ENCODE measurements around the gene ADIPOR1. TPM values are rescaled to one million over a fixed set of nuclear protein-coding genes. Genes with fewer than 3 reads are reported as not detected.

ADIPOR1 gene
- total RNA-seq, 1 donor from 2014 or later, result 52.4 TPM

DNA sequence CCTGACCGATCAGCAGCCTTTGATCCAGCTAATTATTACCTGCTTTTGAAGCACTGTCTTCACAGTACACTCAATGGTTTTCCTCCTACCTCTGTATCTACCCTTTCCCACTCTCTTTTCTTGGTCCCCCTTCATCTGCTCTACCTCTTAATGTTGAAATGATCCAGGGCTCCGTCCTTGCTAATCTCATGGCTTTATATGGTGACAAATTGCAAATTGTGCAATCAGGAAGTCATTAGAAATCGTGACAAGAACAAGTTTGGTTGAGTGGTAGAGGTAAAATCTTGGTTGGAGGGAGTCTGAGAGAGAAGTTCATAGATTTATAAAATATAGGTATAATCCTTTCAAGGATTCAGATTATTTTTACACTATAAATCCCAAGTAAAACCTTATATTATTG is 18.5 kb upstream of the ADIPOR1 start:
- Mint-ChIP-seq H3K27ac (no peak overlapping the region), H3K9me3 (no peaks in the 10 kb centered on the region), H3K4me1 (ENCODE audit: unreplicated experiment) (no peaks in the 10 kb centered on the region), H3K36me3 (no peaks in the 10 kb centered on the region), H3K4me3 (no peak overlapping the region), H3K27me3 (peaks cover 66% of the 10 kb centered on the region)
- DNase-seq (ENCODE audit: extremely low spot score, unreplicated experiment), result no peak
- TF ChIP-seq, protein P1, sequence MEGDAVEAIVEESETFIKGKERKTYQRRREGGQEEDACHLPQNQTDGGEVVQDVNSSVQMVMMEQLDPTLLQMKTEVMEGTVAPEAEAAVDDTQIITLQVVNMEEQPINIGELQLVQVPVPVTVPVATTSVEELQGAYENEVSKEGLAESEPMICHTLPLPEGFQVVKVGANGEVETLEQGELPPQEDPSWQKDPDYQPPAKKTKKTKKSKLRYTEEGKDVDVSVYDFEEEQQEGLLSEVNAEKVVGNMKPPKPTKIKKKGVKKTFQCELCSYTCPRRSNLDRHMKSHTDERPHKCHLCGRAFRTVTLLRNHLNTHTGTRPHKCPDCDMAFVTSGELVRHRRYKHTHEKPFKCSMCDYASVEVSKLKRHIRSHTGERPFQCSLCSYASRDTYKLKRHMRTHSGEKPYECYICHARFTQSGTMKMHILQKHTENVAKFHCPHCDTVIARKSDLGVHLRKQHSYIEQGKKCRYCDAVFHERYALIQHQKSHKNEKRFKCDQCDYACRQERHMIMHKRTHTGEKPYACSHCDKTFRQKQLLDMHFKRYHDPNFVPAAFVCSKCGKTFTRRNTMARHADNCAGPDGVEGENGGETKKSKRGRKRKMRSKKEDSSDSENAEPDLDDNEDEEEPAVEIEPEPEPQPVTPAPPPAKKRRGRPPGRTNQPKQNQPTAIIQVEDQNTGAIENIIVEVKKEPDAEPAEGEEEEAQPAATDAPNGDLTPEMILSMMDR (conservative IDR thresholded peaks at IDR 0.05), result no peak

DNA sequence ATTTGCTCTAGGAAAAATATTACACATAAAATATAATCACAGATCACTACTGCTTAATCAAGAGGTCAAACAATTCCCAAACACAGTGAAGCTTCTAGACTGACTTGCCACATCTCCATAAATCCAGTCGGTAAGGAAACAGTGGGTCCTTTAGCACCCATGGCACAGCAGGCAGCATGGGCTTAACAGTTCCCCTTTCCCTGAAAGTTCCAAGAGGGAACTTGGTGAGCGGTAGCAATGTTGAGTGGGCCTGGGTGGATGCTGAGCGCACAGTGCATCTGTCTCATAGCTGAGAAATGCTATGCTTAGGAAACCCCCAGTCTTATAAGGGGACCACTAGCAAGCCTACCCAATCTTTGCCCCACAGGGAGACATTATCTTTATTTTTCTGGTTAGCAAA is 16.7 kb upstream of the ADIPOR1 start:
- Mint-ChIP-seq H3K27me3 (peaks cover 63% of the 10 kb centered on the region), H3K36me3 (no peaks in the 10 kb centered on the region), H3K27ac (no peak overlapping the region), H3K4me3 (no peak overlapping the region), H3K9me3 (no peaks in the 10 kb centered on the region), H3K4me1 (ENCODE audit: unreplicated experiment) (no peaks in the 10 kb centered on the region)
- TF ChIP-seq, protein P1 (conservative IDR thresholded peaks at IDR 0.05), result no peak
- no peak for DNase-seq (ENCODE audit: extremely low spot score, unreplicated experiment)

DNA sequence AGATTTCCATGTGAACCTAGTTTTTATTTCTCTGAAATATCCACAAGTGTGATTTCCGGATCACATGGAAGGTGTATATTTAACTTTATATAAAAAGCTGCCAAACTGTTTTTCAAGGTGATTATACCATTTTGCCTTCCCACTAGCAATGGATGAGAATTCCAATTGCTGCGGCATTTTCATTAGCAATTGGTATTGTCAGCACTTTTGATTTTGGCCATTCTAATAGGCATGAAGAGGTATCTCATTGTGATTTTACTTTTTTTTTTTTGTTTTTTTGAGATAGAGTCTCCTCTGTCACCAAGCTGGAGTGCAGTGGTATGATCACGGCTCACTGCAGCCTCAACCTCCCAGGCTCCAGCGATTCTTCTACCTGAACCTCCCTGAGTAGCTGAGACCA is 13.9 kb upstream of the ADIPOR1 start:
- no peak overlapping the region for H3K27ac Mint-ChIP-seq
- H3K4me1 Mint-ChIP-seq (ENCODE audit: unreplicated experiment), result peaks cover 10% of the 10 kb centered on the region
- TF ChIP-seq, protein P1 (conservative IDR thresholded peaks at IDR 0.05), result no peak
- peaks cover 43% of the 10 kb centered on the region for H3K27me3 Mint-ChIP-seq
- H3K36me3 Mint-ChIP-seq, result no peaks in the 10 kb centered on the region
- no peaks in the 10 kb centered on the region for H3K9me3 Mint-ChIP-seq
- no peak overlapping the region for H3K4me3 Mint-ChIP-seq
- DNase-seq (ENCODE audit: extremely low spot score, unreplicated experiment), result no peak

DNA sequence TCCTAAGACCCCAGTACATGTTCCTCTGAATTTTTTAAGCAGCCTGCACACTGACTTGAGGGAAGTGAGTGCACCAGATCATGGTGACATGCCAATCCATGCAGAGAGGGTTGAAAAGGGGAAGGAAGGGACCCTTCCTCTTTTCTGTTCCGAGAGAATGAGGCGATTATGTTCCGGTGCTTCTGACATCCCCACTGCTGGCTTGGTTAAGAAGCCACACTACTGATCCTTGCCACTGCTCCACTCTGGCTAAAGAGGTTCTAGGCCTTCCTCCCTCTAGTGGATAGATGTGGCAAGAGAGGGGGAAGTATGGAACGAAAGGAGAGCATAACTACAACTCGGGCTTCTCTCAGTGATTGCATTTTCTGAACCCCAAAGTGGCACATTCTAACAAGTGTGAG is 10.8 kb upstream of the ADIPOR1 start:
- H3K27me3 Mint-ChIP-seq, result peaks cover 23% of the 10 kb centered on the region
- no peaks in the 10 kb centered on the region for H3K9me3 Mint-ChIP-seq
- H3K27ac Mint-ChIP-seq, result peak overlapping the region; percentile 32
- H3K4me1 Mint-ChIP-seq (ENCODE audit: unreplicated experiment), result peaks cover 18% of the 10 kb centered on the region
- DNase-seq (ENCODE audit: extremely low spot score, unreplicated experiment), result no peak
- H3K4me3 Mint-ChIP-seq, result peak overlapping the region; percentile 77
- no peaks in the 10 kb centered on the region for H3K36me3 Mint-ChIP-seq
- TF ChIP-seq, protein P1 (conservative IDR thresholded peaks at IDR 0.05), result peak; percentile 75

DNA sequence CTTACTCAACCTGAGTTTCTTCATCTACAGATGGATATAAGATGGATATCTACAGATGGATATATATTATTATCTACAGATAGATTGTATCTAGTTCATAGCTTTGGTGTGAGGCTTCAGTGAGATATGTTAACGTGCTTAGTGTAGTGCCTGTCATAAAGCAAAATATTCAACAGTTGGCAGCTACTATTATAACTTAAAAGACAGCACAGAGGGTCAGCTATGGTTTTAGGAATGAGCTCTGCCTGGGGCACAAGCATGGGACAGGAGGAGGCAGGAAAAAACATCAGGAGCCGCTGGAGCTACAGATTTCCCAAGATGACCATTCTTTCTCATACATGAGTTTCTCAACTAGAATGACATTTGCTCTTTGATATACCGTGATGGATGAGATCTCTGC is 10.2 kb upstream of the ADIPOR1 start:
- H3K4me3 Mint-ChIP-seq, result peak overlapping the region; percentile 95
- H3K27me3 Mint-ChIP-seq, result peaks cover 18% of the 10 kb centered on the region
- no peaks in the 10 kb centered on the region for H3K9me3 Mint-ChIP-seq
- H3K27ac Mint-ChIP-seq, result peak overlapping the region; percentile 87
- H3K4me1 Mint-ChIP-seq (ENCODE audit: unreplicated experiment), result peaks cover 18% of the 10 kb centered on the region
- no peak for DNase-seq (ENCODE audit: extremely low spot score, unreplicated experiment)
- H3K36me3 Mint-ChIP-seq, result peaks cover 4% of the 10 kb centered on the region
- TF ChIP-seq, protein P1 (conservative IDR thresholded peaks at IDR 0.05), result no peak

All from type B pancreatic cell (in vitro differentiated cells).